Osteocyte (in vitro differentiated cells): ENCODE measurements around the gene MESD. TPM values are rescaled to one million over a fixed set of nuclear protein-coding genes. Genes with fewer than 3 reads are reported as not detected.
A peak's percentile ranks its signal among the peaks of the same experiment; 100 is the strongest.

ENCODE experiments used
- DNase-seq: peaks from one replicate; pipeline ENCODE4 v3.0.0; 2021; ENCODE audit warnings: mixed read lengths; ENCODE audit not compliant: unreplicated experiment; ENCODE audit errors: extremely low spot score
- H3K27ac Mint-ChIP-seq: one replicate; pipeline ENCODE4 v1.8.0; 2021; ENCODE audit warnings: mild to moderate bottlenecking, mixed read lengths; ENCODE audit not compliant: unreplicated experiment
- H3K27me3 Mint-ChIP-seq: one replicate; pipeline ENCODE4 v1.8.0; 2021; ENCODE audit warnings: mixed read lengths; ENCODE audit not compliant: unreplicated experiment
- H3K36me3 Mint-ChIP-seq: one replicate; pipeline ENCODE4 v1.8.0; 2021; ENCODE audit warnings: mixed read lengths; ENCODE audit not compliant: unreplicated experiment
- H3K4me1 Mint-ChIP-seq: one replicate; pipeline ENCODE4 v1.8.0; 2021; ENCODE audit warnings: mixed read lengths; ENCODE audit not compliant: unreplicated experiment
- H3K4me3 Mint-ChIP-seq: one replicate; pipeline ENCODE4 v1.8.0; 2021; ENCODE audit warnings: mild to moderate bottlenecking, moderate library complexity, mixed read lengths; ENCODE audit not compliant: unreplicated experiment
- H3K9me3 Mint-ChIP-seq: one replicate; pipeline ENCODE4 v1.8.0; 2021; ENCODE audit warnings: mixed read lengths; ENCODE audit not compliant: unreplicated experiment
- CTCF ChIP-seq: fragments of 200-600 bp; sonication (generic); IDR thresholded peaks from 2 replicates; pipeline ENCODE4 v1.5.0; 2021; ENCODE audit warnings: antibody characterized with exemption, mild to moderate bottlenecking, moderate library complexity
- long read RNA-seq: library from polyadenylated mRNA; unstranded; transcript quantifications from one replicate; pipeline ENCODE4 v2.0.0, GENCODE V29; 2021
- total RNA-seq: library from RNA; stranded (reverse); gene quantifications from 2 replicates; pipeline ENCODE4 v1.2.1, GENCODE V29; 2021

Gene MESD
- 25.3 and 26.3 TPM in 2 replicates for total RNA-seq
- long read RNA-seq, full-length matches to known transcripts, result 75 of 83 reads
- long read RNA-seq, partial matches to known transcripts, result 2 of 83 reads
- long read RNA-seq, other reads (novel, unspliced or antisense), result 6 of 83 reads

GRCh38 chr15:80989518-80990478 lies at the start of gene MESD:
TSS of gene MESD (minus strand) at chr15:80989819. CDS start at chr15:80989791, 28 bp downstream.
- DNase-seq, result peak; percentile 98
- H3K27ac Mint-ChIP-seq, result peak within 1 kb of the TSS; percentile 98
- no peaks in the 10 kb centered on the region for H3K9me3 Mint-ChIP-seq
- no peaks in the 10 kb centered on the region for H3K27me3 Mint-ChIP-seq
- peaks cover 2% of the 10 kb centered on the region for H3K36me3 Mint-ChIP-seq
- peak within 1 kb of the TSS; percentile 94 for H3K4me3 Mint-ChIP-seq
- no peak for TF ChIP-seq CTCF
- peaks cover 51% of the 10 kb centered on the region for H3K4me1 Mint-ChIP-seq

GRCh38 chr15:81038975-81039607 lies 49.5 kb upstream of the MESD start:
- Mint-ChIP-seq H3K27ac (no peak overlapping the region), H3K27me3 (no peaks in the 10 kb centered on the region), H3K36me3 (no peaks in the 10 kb centered on the region), H3K9me3 (no peaks in the 10 kb centered on the region), H3K4me3 (no peak overlapping the region), H3K4me1 (peaks cover 3% of the 10 kb centered on the region)
- peak; percentile 42 for DNase-seq
- no peak for TF ChIP-seq CTCF

- no peak overlapping the region for H3K4me3 Mint-ChIP-seq
- no peaks in the 10 kb centered on the region for H3K9me3 Mint-ChIP-seq
- peak; percentile 73 for DNase-seq
- peaks cover 3% of the 10 kb centered on the region for H3K4me1 Mint-ChIP-seq
- H3K27me3 Mint-ChIP-seq, result no peaks in the 10 kb centered on the region
- no peak for TF ChIP-seq CTCF
- no peaks in the 10 kb centered on the region for H3K36me3 Mint-ChIP-seq
- H3K27ac Mint-ChIP-seq, result no peak overlapping the region
These were observed 48.5 kb upstream of the MESD start for GRCh38 chr15:81037952-81038743.

GRCh38 chr15:81033508-81033907 lies 43.9 kb upstream of the MESD start:
- no peaks in the 10 kb centered on the region for H3K36me3 Mint-ChIP-seq
- no peaks in the 10 kb centered on the region for H3K27me3 Mint-ChIP-seq
- H3K4me1 Mint-ChIP-seq, result peaks cover 3% of the 10 kb centered on the region
- H3K9me3 Mint-ChIP-seq, result peaks cover 10% of the 10 kb centered on the region
- DNase-seq, result no peak
- no peak overlapping the region for H3K27ac Mint-ChIP-seq
- TF ChIP-seq CTCF, result no peak
- H3K4me3 Mint-ChIP-seq, result no peak overlapping the region
